Muscle layer of colon (tissue), 2 donors: ENCODE data around the gene MAGIX.

ENCODE experiments used
- H3K27ac ChIP-seq: one replicate; pipeline ENCODE4 v1.7.0; 2013; ENCODE audit warnings: low read depth, mild to moderate bottlenecking, low read length, moderate library complexity
- H3K27me3 ChIP-seq, 2 donors: one replicate each; pipeline ENCODE4 v1.7.0; 2013; ENCODE audit warnings: low read length in 2 of 2, mild to moderate bottlenecking in 2 of 2; ENCODE audit not compliant: insufficient read depth in 2 of 2, control insufficient read depth in 1 of 2
- H3K36me3 ChIP-seq: one replicate; pipeline ENCODE4 v1.7.0; 2013; ENCODE audit warnings: mild to moderate bottlenecking, low read length; ENCODE audit not compliant: insufficient read depth
- H3K4me1 ChIP-seq: one replicate; pipeline ENCODE4 v1.7.0; 2013; ENCODE audit warnings: mild to moderate bottlenecking, low read length; ENCODE audit not compliant: insufficient read depth
- H3K4me3 ChIP-seq, 2 donors: one replicate each; pipeline ENCODE4 v1.7.0; 2013; ENCODE audit warnings: low read length in 2 of 2, low read depth in 1 of 2, mild to moderate bottlenecking in 1 of 2, moderate library complexity in 1 of 2
- H3K9ac ChIP-seq: one replicate; pipeline ENCODE4 v1.7.0; 2013; ENCODE audit warnings: low read length
- H3K9me3 ChIP-seq: one replicate; pipeline ENCODE4 v1.7.0; 2013; ENCODE audit warnings: mild to moderate bottlenecking, low read length
- donor health status: abdominal sarcoma.
- donor health status: Adenocarcinoma of cecum.

Gene MAGIX

GRCh38 chrX:49187028-49187394 is 24.5 kb downstream of the MAGIX start:
- Histone ChIP-seq H3K36me3 (no peaks in the 10 kb centered on the region), H3K27me3 (peaks cover 0 to 7% of the 10 kb centered on the region in 2 donors), H3K27ac (no peak overlapping the region), H3K9me3 (no peaks in the 10 kb centered on the region), H3K4me1 (peaks cover 14% of the 10 kb centered on the region), H3K4me3 (no peak overlapping the region), H3K9ac (no peak overlapping the region)

- no peaks in the 10 kb centered on the region for H3K9me3 ChIP-seq
- H3K27me3 ChIP-seq: peaks cover 0 to 7% of the 10 kb centered on the region in 2 donors
- H3K4me1 ChIP-seq: peaks cover 14% of the 10 kb centered on the region
- H3K27ac ChIP-seq: no peak overlapping the region
- H3K36me3 ChIP-seq: no peaks in the 10 kb centered on the region
- no peak overlapping the region for H3K9ac ChIP-seq
- H3K4me3 ChIP-seq: no peak overlapping the region
These were observed 25.0 kb downstream of the MAGIX start for GRCh38 chrX:49187526-49187925.

GRCh38 chrX:49188468-49189076 is 26.0 kb downstream of the MAGIX start:
- peaks cover 0 to 7% of the 10 kb centered on the region in 2 donors for H3K27me3 ChIP-seq
- H3K4me3 ChIP-seq: no peak overlapping the region
- H3K9ac ChIP-seq: no peak overlapping the region
- H3K4me1 ChIP-seq: peaks cover 14% of the 10 kb centered on the region
- no peaks in the 10 kb centered on the region for H3K36me3 ChIP-seq
- no peak overlapping the region for H3K27ac ChIP-seq
- no peaks in the 10 kb centered on the region for H3K9me3 ChIP-seq

GRCh38 chrX:49189606-49190005 is 27.0 kb downstream of the MAGIX start:
- H3K9me3 ChIP-seq: no peaks in the 10 kb centered on the region
- H3K27me3 ChIP-seq: peaks cover 0 to 7% of the 10 kb centered on the region in 2 donors
- no peaks in the 10 kb centered on the region for H3K36me3 ChIP-seq
- no peak overlapping the region for H3K4me3 ChIP-seq
- peaks cover 8% of the 10 kb centered on the region for H3K4me1 ChIP-seq
- no peak overlapping the region for H3K9ac ChIP-seq
- H3K27ac ChIP-seq: no peak overlapping the region

GRCh38 chrX:49190821-49191573 is 28.4 kb downstream of the MAGIX start:
- no peaks in the 10 kb centered on the region for H3K4me1 ChIP-seq
- H3K9ac ChIP-seq: no peak overlapping the region
- peak overlapping the region; percentile 66 for H3K27ac ChIP-seq
- no peaks in the 10 kb centered on the region for H3K36me3 ChIP-seq
- H3K27me3 ChIP-seq: peaks cover 0 to 7% of the 10 kb centered on the region in 2 donors
- no peaks in the 10 kb centered on the region for H3K9me3 ChIP-seq
- H3K4me3 ChIP-seq: peak overlapping the region; percentile 54 to 56

GRCh38 chrX:49191574-49192011 is 29.0 kb downstream of the MAGIX start:
- H3K27ac ChIP-seq: peak overlapping the region; percentile 66
- H3K9me3 ChIP-seq: no peaks in the 10 kb centered on the region
- H3K9ac ChIP-seq: no peak overlapping the region
- H3K4me1 ChIP-seq: no peaks in the 10 kb centered on the region
- no peaks in the 10 kb centered on the region for H3K36me3 ChIP-seq
- peak overlapping the region; percentile 54 to 56 for H3K4me3 ChIP-seq
- peaks cover 0 to 6% of the 10 kb centered on the region in 2 donors for H3K27me3 ChIP-seq

- Histone ChIP-seq H3K27ac (no peak overlapping the region), H3K9ac (no peak overlapping the region), H3K36me3 (no peaks in the 10 kb centered on the region), H3K27me3 (no peaks in the 10 kb centered on the region), H3K9me3 (no peaks in the 10 kb centered on the region), H3K4me3 (no peak overlapping the region), H3K4me1 (no peaks in the 10 kb centered on the region)
These were observed 30.3 kb downstream of the MAGIX start for GRCh38 chrX:49192722-49193328.

- Histone ChIP-seq H3K9ac (no peak overlapping the region), H3K4me3 (no peak overlapping the region), H3K4me1 (no peaks in the 10 kb centered on the region), H3K36me3 (no peaks in the 10 kb centered on the region), H3K27me3 (no peaks in the 10 kb centered on the region), H3K9me3 (no peaks in the 10 kb centered on the region), H3K27ac (no peak overlapping the region)
These were observed 31.0 kb downstream of the MAGIX start for GRCh38 chrX:49193542-49193964.

GRCh38 chrX:49197543-49198087 is 35.1 kb downstream of the MAGIX start:
- H3K4me3 ChIP-seq: no peak overlapping the region
- H3K4me1 ChIP-seq: no peaks in the 10 kb centered on the region
- H3K36me3 ChIP-seq: no peaks in the 10 kb centered on the region
- no peak overlapping the region for H3K27ac ChIP-seq
- no peaks in the 10 kb centered on the region for H3K9me3 ChIP-seq
- H3K9ac ChIP-seq: no peak overlapping the region
- H3K27me3 ChIP-seq: peaks cover 0 to 13% of the 10 kb centered on the region in 2 donors

GRCh38 chrX:49198540-49199314 is 36.2 kb downstream of the MAGIX start:
- H3K4me1 ChIP-seq: no peaks in the 10 kb centered on the region
- H3K27me3 ChIP-seq: peaks cover 0 to 13% of the 10 kb centered on the region in 2 donors
- H3K27ac ChIP-seq: no peak overlapping the region
- H3K9ac ChIP-seq: no peak overlapping the region
- H3K9me3 ChIP-seq: no peaks in the 10 kb centered on the region
- H3K4me3 ChIP-seq: no peak overlapping the region
- no peaks in the 10 kb centered on the region for H3K36me3 ChIP-seq

- Histone ChIP-seq H3K9me3 (no peaks in the 10 kb centered on the region), H3K4me1 (no peaks in the 10 kb centered on the region), H3K36me3 (no peaks in the 10 kb centered on the region), H3K9ac (no peak overlapping the region), H3K27me3 (peaks cover 0 to 13% of the 10 kb centered on the region in 2 donors), H3K27ac (no peak overlapping the region), H3K4me3 (no peak overlapping the region)
These were observed 36.7 kb downstream of the MAGIX start for GRCh38 chrX:49199315-49199595.
